Measurements from ENCODE around the gene TSPAN9.

Gene TSPAN9

DNA sequence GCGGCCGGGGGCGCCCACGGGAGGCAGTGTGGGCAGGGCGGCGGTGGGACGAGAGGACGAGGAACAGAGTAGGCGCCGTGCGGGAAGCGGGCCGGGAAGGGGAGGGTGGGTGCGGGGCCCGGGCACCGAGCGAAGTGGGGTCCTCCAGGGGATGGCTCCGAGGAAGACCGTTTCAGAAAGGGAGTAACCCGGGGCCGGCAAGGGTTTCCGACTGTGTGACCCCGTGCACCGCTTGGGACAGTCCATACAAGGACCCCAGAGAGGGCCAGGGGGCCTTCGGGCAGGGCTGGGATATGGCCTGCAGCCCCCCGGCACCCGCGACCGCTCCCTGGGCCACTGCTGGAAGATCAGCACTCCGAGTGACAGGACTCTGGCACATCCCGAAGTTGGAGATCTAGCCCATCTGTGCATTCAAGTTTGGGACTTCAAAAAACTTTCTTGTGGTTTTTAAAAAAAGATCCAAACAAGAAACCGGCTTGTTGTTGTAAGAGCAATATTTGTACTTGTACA lies 448 bp downstream of the TSPAN9 start:
- DNase-seq (ENCODE audit: low read depth in 2 of 3, low spot score in 1 of 3), result no peak

DNA sequence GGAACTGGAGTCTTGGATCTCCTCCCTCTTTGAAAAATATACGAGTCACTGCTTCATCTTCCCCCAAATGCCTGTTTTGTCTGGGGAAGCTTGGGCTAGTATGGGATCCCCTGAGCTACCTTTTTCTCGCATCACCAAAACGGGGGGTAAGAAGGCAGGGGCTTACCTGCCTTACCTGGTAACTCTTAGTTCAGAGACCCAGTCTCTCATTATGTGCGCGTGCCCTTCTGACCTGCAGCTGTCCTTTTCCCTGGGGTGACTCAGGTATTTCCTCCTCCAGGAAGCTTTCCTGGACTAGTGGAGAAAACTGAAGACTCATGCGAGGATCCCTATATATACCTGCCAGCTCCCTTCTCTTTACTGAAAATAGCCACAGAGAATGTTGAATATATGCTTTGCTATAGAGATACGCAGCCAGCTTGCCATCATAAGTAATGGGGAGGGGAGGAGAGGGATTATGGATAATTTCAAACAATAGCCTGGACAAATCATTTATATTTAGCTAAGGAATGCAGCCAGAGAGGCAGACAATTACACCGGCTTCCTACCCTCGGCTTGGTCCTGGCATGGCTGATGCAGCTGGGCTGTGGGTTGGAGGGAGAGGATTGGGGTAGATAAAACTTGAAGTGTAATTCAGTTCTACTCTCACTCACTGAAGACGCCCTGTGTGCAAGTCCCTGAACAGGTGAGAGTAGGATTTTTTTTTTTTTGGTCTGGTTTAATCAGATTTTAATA lies 1.1 kb downstream of the TSPAN9 start:
- no peak for DNase-seq (ENCODE audit: low read depth in 2 of 3, low spot score in 1 of 3)

DNA sequence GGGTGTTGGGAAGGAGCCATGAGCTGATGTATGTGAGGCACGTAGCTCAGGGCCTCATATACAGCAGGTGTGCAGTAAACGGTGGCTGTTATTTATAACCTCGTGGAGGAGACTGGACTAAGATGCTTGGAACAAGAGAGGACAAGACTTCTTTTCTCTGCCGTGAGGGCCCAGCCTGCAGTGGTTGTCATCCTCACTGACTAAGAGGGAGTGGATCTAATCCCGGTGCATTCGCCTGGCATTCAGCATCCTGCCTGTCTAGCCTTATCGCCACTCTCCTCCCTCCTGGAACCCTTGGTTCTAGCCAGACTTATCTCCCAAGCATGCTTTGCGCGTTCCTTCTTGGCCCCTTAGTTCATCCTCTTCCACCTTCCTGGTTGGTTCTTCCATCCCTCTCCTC lies 3.9 kb downstream of the TSPAN9 start:
- no peak for DNase-seq (ENCODE audit: low read depth in 2 of 3, low spot score in 1 of 3)

DNA sequence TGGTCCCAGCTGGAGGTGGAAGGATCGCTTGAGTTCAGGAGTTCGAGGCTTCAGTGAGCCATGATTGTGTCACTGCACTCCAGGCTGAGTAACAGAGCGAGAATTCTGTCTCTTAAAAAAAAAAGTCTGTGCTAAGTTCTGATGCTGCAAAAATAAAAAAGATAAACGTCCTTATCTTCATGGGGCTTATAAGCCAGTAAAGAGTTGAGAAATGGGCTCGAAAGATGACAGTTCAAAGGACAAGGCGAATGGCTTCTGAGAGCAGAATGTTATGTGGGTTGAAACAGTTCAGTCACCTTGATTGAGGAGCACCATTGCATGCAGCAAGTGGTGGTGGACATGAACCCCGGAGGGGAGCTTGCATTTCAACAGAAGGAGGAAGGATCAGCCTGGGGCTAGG lies 4.7 kb downstream of the TSPAN9 start:
- DNase-seq (ENCODE audit: low read depth in 2 of 3, low spot score in 1 of 3), result no peak

DNA sequence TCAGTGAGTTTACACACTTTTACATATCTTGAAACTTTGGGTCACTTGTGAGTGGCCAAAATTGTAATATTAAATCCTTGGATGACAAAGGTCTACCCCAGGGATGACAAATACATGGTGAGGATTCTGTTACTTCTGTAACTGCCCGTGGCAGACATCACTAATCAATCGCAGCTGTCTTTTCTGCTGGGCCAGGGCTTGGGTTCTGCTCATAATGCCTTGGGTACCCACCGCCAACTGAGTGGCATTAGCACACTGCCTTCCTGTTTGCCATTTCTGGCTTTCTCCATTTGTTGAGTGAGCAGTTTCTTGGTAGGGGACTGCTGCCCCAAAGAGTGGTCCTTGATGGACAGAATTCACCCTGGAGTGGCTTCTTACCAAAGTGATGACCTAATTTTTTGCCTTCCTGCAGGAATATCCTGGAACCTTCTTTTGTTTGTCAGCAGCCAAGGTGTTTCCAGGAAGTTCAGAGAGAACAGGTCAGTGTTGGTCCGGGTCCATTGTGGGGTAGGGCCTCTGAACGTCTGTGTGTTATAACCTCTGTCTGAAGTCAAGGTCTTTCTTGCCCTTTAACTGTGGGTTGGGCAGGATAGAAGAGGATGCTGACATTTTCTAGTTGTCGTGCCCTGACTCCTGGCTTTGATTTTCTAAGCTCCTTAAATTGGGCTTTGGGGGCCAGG lies 6.2 kb downstream of the TSPAN9 start:
- DNase-seq (ENCODE audit: low read depth in 2 of 3, low spot score in 1 of 3), result no peak

DNA sequence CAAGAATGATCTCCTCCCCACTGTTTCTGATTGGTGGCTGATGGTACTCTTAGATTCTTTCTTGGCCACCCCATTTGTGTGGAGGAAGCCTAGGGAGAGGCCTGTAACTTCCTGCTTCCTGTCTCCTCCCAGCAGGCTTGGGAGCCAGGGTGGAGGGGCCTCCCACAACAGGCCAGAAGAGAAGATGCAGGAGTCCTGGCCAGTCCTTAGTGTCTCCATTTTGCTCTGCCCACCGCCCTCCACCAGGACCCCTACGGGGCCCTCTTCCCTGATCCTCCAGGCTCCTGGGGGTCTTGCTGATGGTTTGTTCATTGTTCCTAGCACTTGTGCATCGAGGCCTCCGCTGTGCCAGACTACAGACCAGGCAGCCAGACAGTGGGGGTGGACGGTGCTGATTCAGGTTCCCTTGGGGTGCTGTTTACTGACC lies 6.8 kb downstream of the TSPAN9 start:
- no peak for DNase-seq (ENCODE audit: low read depth in 2 of 3, low spot score in 1 of 3)

DNA sequence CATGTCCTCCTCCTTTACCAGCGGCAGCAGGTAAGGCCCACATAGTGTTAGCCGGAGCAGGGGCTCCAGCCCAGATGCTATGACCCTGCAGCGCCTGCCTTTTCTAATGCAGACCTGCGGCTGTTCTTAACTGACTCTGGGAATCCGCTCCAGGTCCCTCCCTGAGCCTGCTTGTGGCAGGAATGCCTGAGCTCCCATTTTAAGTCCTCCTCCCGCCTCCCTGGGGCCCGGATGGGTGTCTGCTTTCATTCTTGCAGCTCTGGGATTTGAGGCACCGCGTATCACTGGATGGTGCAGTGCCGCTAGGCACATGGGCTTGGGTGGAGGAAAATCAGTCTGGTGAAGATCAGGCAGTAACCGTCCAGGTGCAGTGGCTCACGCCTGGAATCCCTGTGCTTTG lies 7.6 kb downstream of the TSPAN9 start:
- DNase-seq (ENCODE audit: low read depth in 2 of 3, low spot score in 1 of 3), result no peak

DNA sequence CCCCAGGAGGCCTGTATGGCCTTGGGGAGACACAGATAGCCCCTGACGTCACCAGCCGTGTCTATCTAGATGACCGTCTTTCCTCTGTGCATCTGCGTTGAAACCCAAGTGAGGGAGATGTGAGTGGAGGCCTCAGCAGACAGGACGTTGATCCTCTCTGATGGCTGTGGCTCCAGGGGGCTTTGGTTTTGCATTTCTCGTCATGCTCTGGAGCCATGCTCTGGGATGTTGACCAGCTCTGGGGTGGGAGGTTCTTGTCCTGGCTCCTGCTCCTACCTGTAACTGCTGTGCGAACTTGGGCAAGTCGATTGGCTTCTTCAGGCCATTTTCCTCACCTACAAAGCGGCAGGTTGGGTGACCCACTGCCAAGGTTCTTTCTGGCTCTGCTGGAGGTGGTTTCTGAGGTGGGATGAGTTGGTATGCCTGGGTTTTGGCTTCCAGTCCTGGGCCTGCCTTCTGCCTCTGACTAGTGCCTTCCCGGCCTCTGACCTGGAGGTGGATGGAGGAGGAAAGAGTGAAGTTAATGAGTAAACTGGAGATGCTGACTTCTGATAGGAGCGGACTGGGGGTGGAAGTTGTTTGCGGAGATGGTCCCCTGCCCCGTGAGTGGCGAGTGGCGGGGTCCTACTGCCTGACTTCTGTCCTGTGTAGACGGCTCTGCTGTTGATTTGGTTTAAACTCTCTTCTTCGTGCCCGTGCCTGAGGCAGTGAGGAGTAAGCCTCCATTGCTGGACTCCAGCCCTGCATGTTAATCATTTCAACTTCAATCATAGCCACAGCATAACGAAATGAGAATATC lies 8.4 kb downstream of the TSPAN9 start:
- no peak for DNase-seq (ENCODE audit: low read depth in 2 of 3, low spot score in 1 of 3)

DNA sequence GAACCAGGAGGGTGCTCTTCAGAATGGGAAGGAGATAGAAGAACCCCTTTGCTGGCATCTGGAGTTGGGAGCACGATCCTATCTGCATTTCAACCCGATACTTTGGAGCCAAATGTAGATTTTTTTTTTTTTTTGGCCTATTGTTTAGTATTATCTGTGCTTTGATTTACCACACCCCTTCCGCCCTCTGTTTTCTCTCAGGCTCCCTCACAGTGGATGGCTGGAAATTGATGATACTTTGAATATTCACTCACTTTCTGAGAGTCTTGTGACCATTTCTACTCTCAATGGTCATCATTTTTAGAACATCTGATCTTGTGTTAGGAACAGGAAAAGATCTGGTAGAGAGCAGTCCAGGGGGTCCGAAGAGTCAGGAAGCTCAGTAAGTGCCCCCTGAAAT lies 9.0 kb downstream of the TSPAN9 start:
- no peak for DNase-seq (ENCODE audit: low read depth in 2 of 3, low spot score in 1 of 3)

DNA sequence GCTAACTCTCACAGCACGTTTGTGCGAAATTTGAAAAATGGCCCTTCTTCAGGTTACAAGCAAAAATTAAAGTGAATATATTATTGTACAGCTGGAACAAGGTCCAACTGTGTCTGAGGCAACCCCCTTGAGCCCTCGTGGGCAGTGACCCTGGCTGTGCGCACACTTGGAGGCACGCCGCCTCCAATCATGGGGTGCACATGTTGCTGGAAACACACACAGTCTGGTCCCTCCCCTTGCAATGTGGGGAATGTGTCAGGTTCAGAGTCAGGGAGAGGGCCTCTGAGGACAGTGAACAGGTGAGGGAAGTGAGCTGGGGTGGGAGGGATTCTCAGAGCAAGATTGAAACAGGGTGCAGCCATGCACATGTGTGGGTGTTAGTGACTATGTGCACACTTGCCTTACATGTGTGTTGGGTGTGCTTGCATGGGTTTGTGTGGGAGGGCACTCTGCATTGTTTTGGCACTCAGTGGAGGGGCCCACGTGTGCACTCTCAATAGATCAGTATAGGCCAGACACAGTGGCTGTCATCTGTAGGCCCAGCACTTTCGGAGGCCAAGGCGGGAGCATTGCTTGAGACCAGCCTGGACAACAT lies 9.6 kb downstream of the TSPAN9 start:
- DNase-seq (ENCODE audit: low read depth in 2 of 3, low spot score in 1 of 3), result no peak

DNA sequence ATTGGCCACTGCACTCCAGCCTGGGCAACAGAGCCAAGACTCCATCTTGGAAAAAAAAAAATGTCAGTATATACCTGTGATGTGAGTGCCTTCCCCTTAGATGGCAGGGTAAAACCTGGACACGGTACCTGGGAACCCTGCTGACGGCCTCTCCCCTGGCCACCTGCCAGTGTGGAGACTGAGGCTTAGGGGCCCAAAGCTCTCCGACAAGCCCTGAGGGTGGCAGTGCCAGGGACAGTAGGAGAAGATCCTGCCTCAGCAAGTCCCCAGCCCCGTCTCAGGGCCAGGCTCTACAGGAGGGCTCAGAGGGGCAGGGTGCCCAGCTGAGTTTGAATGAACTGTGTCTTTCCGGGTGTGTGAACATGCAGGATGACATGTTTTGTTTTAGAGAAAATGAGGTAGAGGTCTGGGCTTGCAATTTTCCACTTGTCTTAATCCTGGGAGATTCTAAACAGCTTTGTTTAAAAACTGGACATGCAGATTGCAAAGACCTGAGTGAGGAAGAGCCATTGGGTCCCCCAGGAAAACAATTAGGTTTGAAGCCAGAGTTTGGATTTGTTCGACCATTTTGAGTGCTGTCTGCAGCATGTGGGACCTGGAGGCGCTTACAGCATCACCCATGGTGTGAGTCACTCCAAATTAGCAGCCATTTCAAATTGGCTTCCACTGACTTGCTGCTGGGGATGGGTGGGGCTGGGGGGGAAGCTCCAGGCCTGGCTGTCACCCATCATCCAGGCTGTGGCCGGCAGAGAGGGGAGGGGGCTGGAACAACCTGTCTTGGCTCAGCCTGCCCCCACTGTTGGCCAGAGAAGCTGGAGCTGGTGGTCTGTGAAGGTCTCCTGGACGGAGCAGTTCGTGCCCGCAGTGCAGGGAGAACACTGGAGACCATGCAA lies 10.8 kb downstream of the TSPAN9 start:
- no peak for DNase-seq (ENCODE audit: low read depth in 2 of 3, low spot score in 1 of 3)

DNA sequence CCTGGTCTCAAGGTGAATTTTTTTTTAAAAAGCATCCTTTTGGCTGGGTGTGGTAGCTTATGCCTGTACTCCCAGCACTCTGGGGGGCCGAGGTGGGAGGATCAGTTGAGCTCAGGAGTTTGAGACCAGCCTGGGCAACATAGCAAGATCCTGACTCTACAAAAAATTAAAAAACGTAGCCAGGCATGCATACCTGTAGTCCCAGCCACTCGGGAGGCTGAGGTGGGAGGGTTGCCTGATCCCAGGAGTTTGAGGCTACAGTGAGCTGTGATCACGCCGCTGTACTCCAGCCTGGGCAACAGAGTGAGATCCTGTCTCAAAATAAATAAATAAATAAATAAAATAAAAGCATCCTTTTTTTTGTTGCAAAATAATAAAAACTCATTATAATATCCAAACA lies 12.4 kb downstream of the TSPAN9 start:
- no peak for DNase-seq (ENCODE audit: low read depth in 2 of 3, low spot score in 1 of 3)

DNA sequence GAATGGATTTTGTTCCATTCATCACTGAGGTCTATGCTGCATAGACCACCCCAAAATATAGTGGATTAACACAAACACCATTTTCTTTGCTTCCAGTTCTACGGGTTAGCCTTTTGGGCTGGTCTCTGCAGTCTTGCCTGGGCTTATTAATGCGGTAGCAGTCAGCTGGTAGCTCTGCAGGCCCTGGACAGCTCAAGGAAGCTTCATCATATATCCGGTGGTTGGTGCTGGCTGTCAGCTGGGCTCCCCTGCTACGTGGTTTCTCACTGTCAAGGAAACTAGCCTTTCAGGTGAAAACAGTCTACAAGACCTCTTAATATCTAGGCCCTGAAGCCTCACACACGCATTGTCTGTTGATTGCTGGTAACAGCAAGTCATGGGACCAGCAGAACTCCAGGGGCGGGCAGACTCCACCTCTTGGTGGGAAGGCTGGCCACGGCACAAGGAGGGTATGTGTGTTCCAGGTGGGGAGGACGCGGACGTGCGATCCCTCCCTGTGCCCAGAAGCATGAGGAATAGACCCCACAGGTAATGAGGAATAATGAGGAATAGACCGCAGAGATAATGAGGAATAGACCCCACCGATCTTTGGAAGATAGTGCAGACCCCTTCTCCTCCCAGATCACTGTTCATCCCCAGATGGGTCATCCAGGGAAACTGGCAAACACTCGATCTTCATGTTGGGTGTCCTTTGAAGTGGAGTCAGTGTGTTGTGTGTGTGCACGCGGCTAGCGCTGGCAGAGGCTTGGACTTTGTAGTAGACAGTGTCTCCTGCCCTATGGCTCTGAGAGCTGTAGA lies 13.3 kb downstream of the TSPAN9 start:
- DNase-seq (ENCODE audit: low read depth in 2 of 3, low spot score in 1 of 3), result no peak

DNA sequence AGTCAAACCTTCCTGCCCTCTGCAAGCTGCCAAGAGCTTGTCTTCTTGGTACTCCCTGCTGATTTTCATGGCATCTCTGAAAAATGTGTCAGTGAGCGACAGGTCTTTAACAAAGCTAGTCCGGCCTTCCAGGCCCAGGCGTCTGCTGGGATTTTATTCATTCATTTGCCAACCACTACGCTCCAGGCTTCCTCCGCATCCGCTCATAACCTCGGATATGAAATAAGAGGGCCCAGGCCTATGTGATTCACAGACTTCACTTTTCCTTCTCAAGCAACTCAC lies 13.8 kb downstream of the TSPAN9 start:
- DNase-seq (ENCODE audit: low read depth in 2 of 3, low spot score in 1 of 3), result no peak

DNA sequence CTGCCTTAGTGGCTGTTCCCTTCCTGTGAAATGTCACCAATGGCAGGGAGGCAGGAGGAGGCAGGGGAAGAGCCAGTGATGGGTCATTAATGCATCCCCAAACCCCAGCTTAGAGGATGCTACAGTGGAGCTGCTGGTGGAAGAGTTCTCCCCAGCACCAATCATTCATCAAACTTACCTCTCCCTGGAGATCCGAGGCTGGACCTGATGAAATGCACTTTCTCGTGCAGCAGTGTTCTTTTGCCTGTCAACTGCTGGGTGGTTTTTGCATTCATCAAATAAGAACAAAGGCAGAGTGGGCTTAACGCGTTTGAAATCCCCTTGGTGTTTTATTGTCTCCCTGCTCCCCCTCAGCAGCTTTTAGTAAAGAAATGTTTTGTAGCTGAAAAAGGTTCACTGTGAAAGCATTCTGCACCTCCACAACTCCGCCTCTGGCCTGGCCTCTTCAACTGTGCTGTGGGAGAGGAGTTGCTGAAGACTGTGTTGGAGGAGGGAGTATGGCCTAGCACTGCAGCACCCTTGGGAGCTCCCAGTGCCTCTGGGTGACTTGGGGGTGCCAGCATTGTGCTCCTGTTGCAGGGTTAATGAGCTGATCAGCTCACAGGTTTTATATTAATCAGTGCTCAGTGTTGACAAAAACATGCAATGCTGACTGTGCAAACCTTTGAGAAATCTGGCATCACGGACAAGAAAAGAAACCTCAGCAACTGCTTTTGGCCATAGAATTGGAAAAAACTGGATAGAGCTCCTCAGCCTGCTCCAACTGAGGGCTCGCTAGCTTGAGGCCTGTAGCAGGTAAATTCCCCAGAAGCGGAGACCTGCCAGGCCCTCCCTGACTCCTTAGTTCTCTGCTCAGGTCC lies 14.4 kb downstream of the TSPAN9 start:
- no peak for DNase-seq (ENCODE audit: low read depth in 2 of 3, low spot score in 1 of 3)

DNA sequence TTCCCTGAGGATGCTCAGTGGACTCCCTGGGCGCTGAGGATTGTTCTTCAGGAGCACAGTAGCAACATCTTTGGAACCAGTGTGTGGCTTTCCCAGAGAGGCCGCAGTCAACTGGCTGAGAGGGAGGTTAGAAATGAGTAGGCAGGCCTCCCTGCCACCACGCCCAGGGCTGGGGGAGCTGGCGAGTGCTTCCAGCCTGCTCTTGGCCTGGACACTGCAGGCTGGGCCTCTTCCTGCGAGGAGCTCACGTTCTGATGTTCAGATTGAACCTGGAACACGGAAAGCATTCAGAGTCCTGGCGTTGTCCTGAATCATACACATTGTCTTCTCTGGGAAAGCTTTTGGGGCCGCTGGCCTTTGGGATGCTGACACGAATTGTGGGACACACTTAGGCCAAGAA lies 15.6 kb downstream of the TSPAN9 start:
- no peak for DNase-seq (ENCODE audit: low read depth in 2 of 3, low spot score in 1 of 3)

DNA sequence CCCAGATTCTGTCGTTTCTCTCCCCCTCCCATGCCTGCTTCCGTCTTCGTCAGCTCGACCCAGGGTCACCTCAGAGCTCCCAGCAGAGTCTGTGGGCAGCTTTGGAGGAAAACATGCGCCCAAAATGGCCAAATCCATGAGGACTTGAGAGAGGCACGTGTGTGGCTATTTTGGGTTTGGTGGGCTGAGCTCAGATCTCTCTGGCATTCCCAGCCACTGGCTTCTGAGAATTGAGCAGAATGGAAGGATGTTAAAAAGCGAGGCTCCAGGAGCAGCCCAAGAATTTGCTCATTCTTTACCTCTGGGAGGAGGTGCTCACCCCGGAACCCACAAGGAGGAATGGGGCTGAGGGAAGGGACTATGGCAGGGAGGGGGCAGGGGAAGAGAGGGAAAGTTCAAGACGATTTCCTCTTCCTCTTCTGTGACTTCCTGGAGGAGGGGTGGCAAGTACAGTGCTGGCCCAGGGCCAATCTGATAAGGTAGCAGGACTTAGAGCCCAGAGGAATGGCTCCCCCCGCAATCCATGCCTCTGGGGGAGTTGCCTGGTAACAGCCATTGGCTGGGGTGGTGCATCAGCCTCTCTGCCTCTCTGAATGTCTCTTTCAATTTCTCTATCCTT lies 20.1 kb downstream of the TSPAN9 start:
- no peak for DNase-seq (ENCODE audit: low read depth in 2 of 3, low spot score in 1 of 3)

DNA sequence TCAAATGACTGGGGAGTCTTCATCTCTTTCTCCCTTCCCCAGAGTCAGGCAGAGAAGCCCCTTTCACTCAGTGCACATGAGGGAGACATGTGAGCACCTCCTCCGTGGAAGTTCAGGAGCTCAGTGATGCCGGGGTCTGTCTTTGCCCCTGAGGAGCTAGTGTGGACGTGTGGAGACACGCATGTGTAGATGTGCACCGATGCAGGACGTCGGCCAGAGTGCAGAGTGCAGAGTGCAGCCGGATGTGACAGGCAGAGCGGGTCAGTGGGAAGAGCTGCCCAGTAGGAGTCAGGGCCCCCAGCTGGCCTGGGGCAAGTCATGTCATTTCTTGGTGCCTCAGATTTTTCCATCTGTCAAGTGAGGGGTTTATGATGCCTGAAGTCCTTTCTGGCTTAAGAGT lies 20.7 kb downstream of the TSPAN9 start:
- DNase-seq (ENCODE audit: low read depth in 2 of 3, low spot score in 1 of 3), result no peak

DNA sequence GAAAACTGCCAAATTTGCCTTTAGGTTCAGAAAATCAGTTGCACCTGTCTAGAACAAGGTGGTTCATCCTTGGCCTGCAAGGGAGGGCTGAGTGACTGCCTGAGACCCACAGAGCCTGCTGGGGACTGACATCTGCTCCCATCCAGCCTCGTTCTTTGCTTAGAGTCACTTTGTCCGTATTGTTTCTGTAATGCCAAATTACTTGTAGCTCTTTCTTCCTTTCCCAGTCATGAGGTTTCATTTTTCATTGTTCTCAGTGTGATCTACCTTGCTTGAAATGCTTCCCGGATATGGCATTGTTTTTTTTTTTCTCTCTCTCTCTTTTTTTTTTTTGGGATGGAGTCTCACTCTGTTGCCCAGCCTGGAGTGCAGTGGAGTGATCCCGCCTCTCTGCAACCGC lies 21.3 kb downstream of the TSPAN9 start:
- DNase-seq (ENCODE audit: low read depth in 2 of 3, low spot score in 1 of 3), result no peak

Measured in stimulated activated CD4-positive, alpha-beta T cell treated with anti-CD3 and anti-CD28 coated beads, Interleukin-12 subunit alpha, Interleukin-12 subunit beta, amount 100 ng/mL, for 48 hours (primary cell).